A549 treated with AZD9567 at 1 μM for 4 hours (cell line): ENCODE measurements around the gene PTGDS. TPM values are rescaled to one million over a fixed set of nuclear protein-coding genes. Genes with fewer than 3 reads are reported as not detected.

Source experiments
- total RNA-seq: library from RNA; stranded (reverse); fragments of 200-300 nt; extraction: Qiagen RNA extraction; gene quantifications from 5 replicates; pipeline ENCODE4 v1.2.3, GENCODE V29; 2022; ENCODE audit not compliant: insufficient read depth

PTGDS gene
- 0.14 to 0.73 TPM (median 0.66 TPM) in 4 of 5 replicates, not detected in the other for total RNA-seq

DNA sequence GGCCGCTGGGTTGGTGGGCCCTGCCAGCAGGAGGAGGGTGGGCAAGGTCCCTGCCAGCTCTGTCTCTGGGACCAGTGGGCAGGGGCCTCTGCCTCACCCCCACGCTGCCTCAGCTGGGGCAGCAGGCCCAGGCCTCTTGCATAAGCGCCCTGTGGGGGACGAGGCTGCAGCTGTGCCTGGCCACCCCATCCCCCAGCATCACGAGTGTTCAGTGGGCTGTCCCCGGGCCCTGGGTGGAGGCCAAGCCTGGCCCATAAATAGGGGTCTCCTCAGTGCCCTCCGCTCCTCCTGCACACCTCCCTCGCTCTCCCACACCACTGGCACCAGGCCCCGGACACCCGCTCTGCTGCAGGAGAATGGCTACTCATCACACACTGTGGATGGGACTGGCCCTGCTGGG lies at the start of gene PTGDS:
Gene PTGDS (plus strand): TSS at position 282 of the 400 bp plus-strand sequence. CDS start 75 bp downstream, at position 357.

DNA sequence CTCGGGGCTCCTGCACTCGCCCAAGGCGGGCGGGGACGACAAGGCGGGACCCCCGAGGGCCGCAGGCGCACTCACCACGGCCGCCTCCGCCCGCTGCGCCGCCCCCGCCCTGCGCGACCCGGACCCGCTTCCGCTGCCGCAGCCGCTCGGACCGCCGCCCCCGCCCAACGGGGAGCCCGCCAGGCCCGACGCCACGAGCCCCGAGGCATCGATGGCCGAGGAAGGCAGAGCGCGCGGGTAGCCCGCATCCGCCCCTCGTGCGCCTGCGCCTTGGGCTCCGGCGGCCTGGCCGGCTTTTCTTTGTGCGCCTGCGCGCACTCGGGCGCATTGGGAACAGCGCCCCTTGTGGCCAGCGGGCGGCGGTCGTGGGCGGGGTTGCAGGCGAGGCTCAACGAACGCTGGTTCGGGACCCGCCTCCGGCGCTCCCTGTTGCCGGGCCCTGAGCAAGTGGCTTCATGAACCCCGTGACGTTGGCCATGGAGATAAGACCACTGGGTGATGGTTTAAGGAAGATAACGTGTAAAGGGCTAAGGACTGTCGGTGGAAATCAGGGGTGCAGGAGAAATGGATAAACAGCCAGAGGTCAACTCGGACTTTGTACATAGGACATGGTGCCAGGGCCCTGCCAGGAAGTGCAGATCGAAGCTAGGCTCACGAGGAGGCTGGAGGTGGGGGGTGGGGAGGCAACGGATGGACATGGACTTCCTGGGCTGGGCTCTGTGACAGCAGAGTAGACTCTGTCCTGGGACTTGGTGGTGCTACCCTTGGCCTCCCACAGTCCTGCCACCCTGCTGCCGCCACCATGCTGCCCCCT lies 32.6 kb upstream of the PTGDS start, which contains the start of the genes C8G and FBXW5:
Gene C8G (plus strand): TSS at position 725 of the 814 bp plus-strand sequence. CDS start 78 bp downstream, at position 803.
Gene FBXW5 (minus strand): TSS at position 220 of the 814 bp plus-strand sequence. CDS start 655 bp downstream, outside the sequence.

DNA sequence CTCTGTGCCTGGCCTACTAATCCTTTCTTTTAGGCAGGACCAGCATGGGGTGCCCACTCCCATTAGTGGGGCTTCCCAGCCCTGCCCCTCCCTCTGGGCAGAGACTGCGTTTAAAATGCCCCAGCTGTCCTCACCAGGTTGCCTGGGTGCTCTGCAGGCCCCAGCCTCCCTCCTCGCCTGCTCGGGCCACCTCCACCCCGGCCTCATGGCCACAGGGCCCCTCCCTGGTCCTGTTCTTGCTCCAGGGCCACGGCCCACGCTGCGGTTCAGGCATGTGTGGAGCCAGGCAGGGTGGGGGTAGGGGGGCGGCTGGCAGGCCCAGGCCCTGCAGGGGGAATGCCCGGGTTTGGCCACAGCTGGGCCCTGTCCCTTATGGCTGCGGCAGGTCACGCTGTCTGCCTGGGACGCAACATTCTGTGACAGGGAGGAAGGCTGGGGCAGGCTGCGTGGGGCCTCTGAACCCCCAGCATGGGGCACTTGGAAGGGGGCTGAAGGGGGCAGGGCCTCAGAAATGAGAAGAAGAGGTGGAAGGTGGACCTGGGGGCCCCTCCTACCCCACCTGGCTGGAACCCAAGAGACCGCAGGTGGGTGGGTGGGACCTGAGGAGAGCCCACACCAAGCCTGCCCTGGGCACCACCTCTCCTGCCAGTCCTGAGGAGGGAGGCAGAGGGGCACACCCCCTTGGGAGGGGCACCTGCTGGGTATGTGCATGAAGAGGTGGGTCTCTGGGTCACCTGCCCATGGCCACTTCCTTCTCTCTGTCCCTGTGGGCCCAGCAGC lies 25.6 kb upstream of the PTGDS start, which contains the start of gene LCN12:
Gene LCN12 (plus strand): TSS at position 733 of the 780 bp plus-strand sequence. CDS start 55 bp downstream, outside the sequence.

DNA sequence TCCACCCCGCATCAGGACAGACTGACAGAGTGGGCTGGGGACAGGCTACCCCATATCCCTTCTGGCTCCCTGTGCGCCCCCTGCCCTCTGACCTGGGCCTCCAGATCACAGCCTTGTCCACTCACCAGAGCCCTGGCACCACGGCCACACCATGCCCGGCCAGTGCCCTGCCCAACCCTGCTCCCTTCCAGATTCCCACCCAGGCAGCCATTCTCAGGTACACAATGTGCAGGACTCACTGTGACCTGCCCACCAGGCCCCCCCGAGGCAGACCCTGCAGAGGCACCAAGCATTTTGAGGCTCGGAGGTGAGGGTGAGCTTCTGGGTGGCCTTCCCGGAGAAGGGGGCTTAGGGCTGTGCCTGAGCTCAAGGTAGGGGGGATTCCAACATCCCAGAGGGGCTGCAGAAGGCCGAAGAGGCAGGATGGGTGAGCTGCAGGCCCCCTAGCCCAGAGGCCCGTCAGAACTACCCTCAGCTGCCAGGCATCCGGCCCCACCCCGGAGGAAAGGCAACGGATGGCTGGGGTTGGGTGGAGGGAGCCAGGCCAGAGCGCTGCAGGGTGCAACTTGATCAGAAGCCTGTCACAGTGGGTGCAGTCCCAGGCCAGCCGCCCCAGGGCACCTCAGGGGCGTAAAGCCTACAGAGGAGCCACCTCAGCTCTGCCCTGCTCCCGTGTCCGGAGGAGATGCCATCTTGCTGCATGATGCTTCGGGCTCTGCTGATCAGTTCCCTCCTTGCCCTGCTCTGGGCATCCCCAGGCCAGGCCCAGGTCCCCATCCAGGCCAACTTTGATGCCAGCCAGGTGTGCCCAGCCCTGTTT lies 5.1 kb downstream of the PTGDS start, which contains the start of gene LCNL1:
Gene LCNL1 (plus strand): TSS at position 762 of the 820 bp plus-strand sequence. CDS start 594 bp downstream, outside the sequence.

DNA sequence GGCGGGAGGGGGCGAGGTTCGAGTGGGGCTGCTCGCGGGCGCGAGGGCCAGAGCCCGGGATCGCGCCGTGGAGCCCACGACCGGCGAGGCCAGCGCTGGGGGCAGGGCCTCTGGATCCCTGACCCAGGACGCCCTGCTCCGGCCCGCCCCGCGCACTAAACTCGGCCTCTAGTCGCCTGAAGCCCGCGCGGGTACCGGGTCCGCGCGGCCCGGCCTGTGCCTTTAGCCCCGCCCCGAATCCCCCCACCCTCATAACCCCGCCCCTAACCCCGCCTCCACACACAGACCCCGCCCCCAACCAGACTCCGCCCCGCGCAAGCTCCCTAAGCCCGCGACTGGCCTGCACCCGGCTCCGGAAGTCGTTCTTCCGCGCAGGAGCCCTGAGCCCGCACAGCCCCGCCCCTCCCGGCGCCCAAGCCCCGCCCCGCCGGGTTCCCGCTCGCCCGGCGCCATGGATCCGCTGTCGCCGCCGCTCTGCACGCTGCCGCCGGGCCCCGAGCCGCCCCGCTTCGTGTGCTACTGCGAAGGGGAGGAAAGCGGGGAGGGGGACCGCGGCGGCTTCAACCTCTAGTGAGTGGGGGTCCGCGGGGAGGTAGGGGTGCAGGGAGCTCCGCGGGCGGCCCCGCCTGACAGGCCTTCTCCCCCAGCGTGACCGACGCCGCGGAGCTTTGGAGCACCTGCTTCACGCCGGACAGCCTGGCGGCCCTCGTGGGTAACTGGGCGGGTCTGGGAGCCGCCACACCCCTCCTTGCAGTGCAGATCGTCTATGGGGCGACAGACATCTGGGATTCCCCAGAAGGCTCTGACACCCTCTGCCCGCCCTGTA lies 14.9 kb downstream of the PTGDS start, which contains the start of gene PAXX:
Gene PAXX (plus strand): TSS at position 430 of the 826 bp plus-strand sequence. CDS start 22 bp downstream, at position 452.

DNA sequence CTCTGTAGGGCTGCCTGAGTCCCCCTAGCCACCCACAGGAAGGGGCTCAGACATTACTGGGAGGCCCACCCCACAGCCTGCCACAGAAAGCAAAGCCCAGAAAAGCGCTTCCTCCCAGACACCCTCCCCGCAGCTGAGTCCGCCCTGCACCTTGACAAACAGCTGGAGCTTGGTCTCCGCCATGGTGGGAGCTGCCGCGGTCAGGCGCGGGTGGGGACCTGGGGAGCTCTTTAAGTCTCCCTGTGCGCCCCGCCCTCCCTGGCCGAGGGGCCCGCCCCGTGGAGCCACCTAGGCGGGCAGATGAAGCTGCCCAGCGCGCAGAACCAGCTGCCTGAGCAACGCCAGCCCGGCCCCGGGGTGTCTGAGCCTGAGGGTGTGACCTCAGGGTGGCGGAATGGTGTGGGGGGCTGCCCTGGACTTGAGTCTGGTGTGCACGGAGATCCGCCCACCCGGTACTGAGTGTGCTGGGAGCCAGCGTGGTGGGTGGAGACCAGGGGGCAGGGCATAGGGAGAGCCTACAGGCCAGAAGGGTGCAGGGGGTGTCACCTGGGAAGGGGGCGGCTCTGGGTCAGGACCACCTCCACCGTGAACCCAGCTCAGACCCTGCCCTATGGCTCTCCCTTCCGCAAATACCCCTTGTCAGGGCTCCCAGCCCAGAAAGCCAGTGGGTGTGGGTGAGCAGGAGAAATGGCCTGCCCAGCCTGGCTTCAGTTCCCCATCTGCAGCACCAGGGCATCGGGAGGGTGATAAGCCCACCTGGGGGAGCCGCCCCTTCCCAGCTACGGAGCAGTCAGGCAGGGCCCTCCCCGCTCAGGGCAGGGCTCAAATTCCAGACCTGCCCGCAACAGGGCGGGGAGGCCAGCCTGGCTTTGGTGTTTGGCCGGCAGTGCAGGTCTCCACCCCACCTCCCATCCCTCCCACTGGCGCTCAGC lies 19.3 kb downstream of the PTGDS start, which contains the start of gene CLIC3:
Gene CLIC3 (minus strand): TSS at position 208 of the 932 bp plus-strand sequence. CDS start 25 bp downstream, at position 183.

DNA sequence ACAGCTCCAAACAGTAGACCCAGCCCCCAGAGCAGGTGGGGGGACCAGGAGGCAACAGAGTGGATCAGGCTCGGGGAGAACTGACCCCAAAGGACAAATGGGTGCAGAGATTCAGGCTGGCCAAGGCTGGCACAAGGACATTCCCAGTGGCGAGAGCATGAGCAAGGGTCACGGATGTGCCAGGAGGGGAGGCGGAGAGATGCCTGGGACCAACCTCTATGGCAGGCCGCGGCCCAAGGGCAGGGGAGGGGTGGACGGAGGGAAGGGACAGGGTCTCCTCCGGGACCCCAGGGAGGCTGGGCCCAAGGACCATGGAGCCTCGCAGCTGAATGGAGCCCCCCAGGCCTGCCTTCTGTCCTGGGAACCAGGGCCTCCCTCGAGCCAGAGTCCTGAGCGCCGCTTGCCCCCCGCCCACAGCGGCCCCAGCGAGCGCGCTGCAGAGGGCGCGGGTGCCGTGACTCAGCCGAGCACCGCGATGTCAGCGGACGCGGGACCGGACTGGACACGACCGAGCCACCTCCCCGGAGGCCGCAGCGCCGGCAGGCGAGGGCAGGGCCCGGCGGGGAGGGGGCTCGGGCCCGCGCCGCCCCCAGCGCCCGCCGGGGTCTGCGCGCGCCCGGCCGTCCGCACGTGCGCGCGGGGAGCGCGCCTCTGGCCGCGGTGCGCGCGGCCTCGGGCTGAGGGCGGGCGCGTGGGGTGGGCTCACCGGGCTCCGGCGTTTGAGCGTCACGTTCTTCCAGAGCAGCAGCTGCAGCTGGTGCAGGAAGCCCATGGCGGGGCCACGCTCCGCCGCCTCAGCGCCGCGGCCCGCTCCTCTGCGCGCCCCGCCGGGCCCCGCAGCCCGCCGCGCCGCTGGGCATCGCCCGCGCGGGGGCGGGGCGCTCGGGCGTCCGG lies 50.3 kb downstream of the PTGDS start, which contains the start of gene ABCA2:
Gene ABCA2 (minus strand): TSS at position 869 of the 894 bp plus-strand sequence. CDS start 97 bp downstream, at position 772.

Other genes starting within 250 kb of the PTGDS start
- not detected in 5 replicates for gene LCN10, start 234.6 kb upstream of the PTGDS start, total RNA-seq
- not detected in 5 replicates for gene LCN6, start 229.0 kb upstream of the PTGDS start, total RNA-seq
- gene LCN8, start 219.3 kb upstream of the PTGDS start, total RNA-seq = not detected in 5 replicates
- 0.05 to 0.08 TPM (median 0.05 TPM) in 3 of 5 replicates, not detected in the others for gene LCN15, start 213.0 kb upstream of the PTGDS start, total RNA-seq
- 58.2 to 81.2 TPM (median 76.7 TPM) in 5 replicates for gene TMEM141, start 186.2 kb upstream of the PTGDS start, total RNA-seq
- gene CCDC183, start 181.2 kb upstream of the PTGDS start, total RNA-seq = 0.39 to 0.89 TPM (median 0.44 TPM) in 4 of 5 replicates, not detected in the other
- gene RABL6, start 169.6 kb upstream of the PTGDS start, total RNA-seq = 56.0 to 85.9 TPM (median 80.1 TPM) in 5 replicates
- 1.9 to 5.0 TPM (median 4.5 TPM) in 5 replicates for gene AJM1, start 135.0 kb upstream of the PTGDS start, total RNA-seq
- 301 to 333 TPM (median 305 TPM) in 5 replicates for gene PHPT1, start 128.1 kb upstream of the PTGDS start, total RNA-seq
- 3.8 to 5.7 TPM (median 4.6 TPM) in 5 replicates for gene MAMDC4, start 125.2 kb upstream of the PTGDS start, total RNA-seq
- gene EDF1, start 111.2 kb upstream of the PTGDS start, total RNA-seq = 355 to 516 TPM (median 465 TPM) in 5 replicates
- 28.1 to 60.7 TPM (median 48.5 TPM) in 5 replicates for gene TRAF2, start 91.0 kb upstream of the PTGDS start, total RNA-seq
- 62.3 to 108 TPM (median 104 TPM) in 5 replicates for gene FBXW5, start 32.8 kb upstream of the PTGDS start, total RNA-seq
- 1.0 to 1.7 TPM (median 1.3 TPM) in 4 of 5 replicates, not detected in the other for gene C8G, start 32.3 kb upstream of the PTGDS start, total RNA-seq
- gene LCN12, start 25.2 kb upstream of the PTGDS start, total RNA-seq = 1.3 to 2.0 TPM (median 1.6 TPM) in 4 of 5 replicates, not detected in the other
- gene LCNL1, start 5.5 kb downstream of the PTGDS start, total RNA-seq = 0.02 to 0.14 TPM (median 0.10 TPM) in 4 of 5 replicates, not detected in the other
- gene PAXX, start 14.9 kb downstream of the PTGDS start, total RNA-seq = 24.8 to 86.1 TPM (median 80.8 TPM) in 5 replicates
- gene CLIC3, start 19.1 kb downstream of the PTGDS start, total RNA-seq = 4.0 to 4.9 TPM (median 4.4 TPM) in 4 of 5 replicates, not detected in the other
- gene ABCA2, start 50.7 kb downstream of the PTGDS start, total RNA-seq = 20.0 to 29.5 TPM (median 27.5 TPM) in 5 replicates
- 0.03 to 0.09 TPM (median 0.03 TPM) in 4 of 5 replicates, not detected in the other for gene FUT7, start 54.6 kb downstream of the PTGDS start, total RNA-seq
- 49.4 to 88.3 TPM (median 87.7 TPM) in 5 replicates for gene NPDC1, start 68.7 kb downstream of the PTGDS start, total RNA-seq
- gene ENTPD2, start 76.6 kb downstream of the PTGDS start, total RNA-seq = 1.4 to 3.0 TPM (median 2.6 TPM) in 5 replicates
- 14.9 to 28.4 TPM (median 24.6 TPM) in 5 replicates for gene SAPCD2, start 93.1 kb downstream of the PTGDS start, total RNA-seq
- 9.8 to 16.4 TPM (median 11.7 TPM) in 5 replicates for gene UAP1L1, start 100.0 kb downstream of the PTGDS start, total RNA-seq
- 40.8 to 56.5 TPM (median 52.7 TPM) in 5 replicates for gene MAN1B1, start 109.5 kb downstream of the PTGDS start, total RNA-seq
- 65.1 to 122 TPM (median 115 TPM) in 5 replicates for gene DPP7, start 137.2 kb downstream of the PTGDS start, total RNA-seq
- 0.19 to 0.95 TPM (median 0.29 TPM) in 4 of 5 replicates, not detected in the other for gene GRIN1, start 161.7 kb downstream of the PTGDS start, total RNA-seq
- 0.99 to 1.8 TPM (median 1.3 TPM) in 4 of 5 replicates, not detected in the other for gene LRRC26, start 192.5 kb downstream of the PTGDS start, total RNA-seq
- gene TMEM210, start 194.6 kb downstream of the PTGDS start, total RNA-seq = not detected in 5 replicates
- 23.3 to 39.2 TPM (median 38.3 TPM) in 5 replicates for gene ANAPC2, start 211.1 kb downstream of the PTGDS start, total RNA-seq
- 119 to 158 TPM (median 150 TPM) in 5 replicates for gene SSNA1, start 211.2 kb downstream of the PTGDS start, total RNA-seq
- 9.3 to 14.1 TPM (median 12.9 TPM) in 5 replicates for gene TPRN, start 223.2 kb downstream of the PTGDS start, total RNA-seq
- 32.0 to 48.4 TPM (median 46.4 TPM) in 5 replicates for gene TMEM203, start 228.1 kb downstream of the PTGDS start, total RNA-seq
- 10.9 to 20.2 TPM (median 20.0 TPM) in 5 replicates for gene NDOR1, start 228.2 kb downstream of the PTGDS start, total RNA-seq
- 1.7 to 2.3 TPM (median 1.8 TPM) in 4 of 5 replicates, not detected in the other for gene RNF208, start 244.7 kb downstream of the PTGDS start, total RNA-seq
- gene CYSRT1, start 247.7 kb downstream of the PTGDS start, total RNA-seq = 1.7 to 4.2 TPM (median 3.2 TPM) in 5 replicates
- gene RNF224, start 250.0 kb downstream of the PTGDS start, total RNA-seq = 0.17 to 0.29 TPM (median 0.22 TPM) in 4 of 5 replicates, not detected in the other